Type B pancreatic cell (in vitro differentiated cells): Measurements from ENCODE around the gene SAV1. TPM values are rescaled to one million over a fixed set of nuclear protein-coding genes. Genes with fewer than 3 reads are reported as not detected.

Source experiments
- DNase-seq: peaks from one replicate; pipeline ENCODE4 v3.0.0; 2021; ENCODE audit warnings: mixed read lengths; ENCODE audit not compliant: unreplicated experiment; ENCODE audit errors: extremely low spot score
- H3K27ac Mint-ChIP-seq: 2 replicates; pipeline ENCODE4 v1.8.0; 2021; ENCODE audit warnings: mild to moderate bottlenecking, mixed read lengths
- H3K27me3 Mint-ChIP-seq: 2 replicates; pipeline ENCODE4 v1.8.0; 2021; ENCODE audit warnings: mixed read lengths
- H3K36me3 Mint-ChIP-seq: 2 replicates; pipeline ENCODE4 v1.8.0; 2021; ENCODE audit warnings: mixed read lengths
- H3K4me1 Mint-ChIP-seq: one replicate; pipeline ENCODE4 v1.8.0; 2021; ENCODE audit warnings: mixed read lengths; ENCODE audit not compliant: unreplicated experiment
- H3K4me3 Mint-ChIP-seq: 2 replicates; pipeline ENCODE4 v1.8.0; 2021; ENCODE audit warnings: mild to moderate bottlenecking, mixed read lengths
- H3K9me3 Mint-ChIP-seq: 2 replicates; pipeline ENCODE4 v1.8.0; 2021; ENCODE audit warnings: mixed read lengths
- total RNA-seq: library from RNA; stranded (reverse); gene quantifications from 2 replicates; pipeline ENCODE4 v1.2.1, GENCODE V29; 2021; ENCODE audit warnings: low replicate concordance
- TF ChIP-seq, protein P1 (sequence below): fragments of 200-600 bp; sonication (generic); conservative IDR thresholded peaks from 2 replicates; pipeline ENCODE4 v1.5.0; 2021; ENCODE audit warnings: antibody characterized with exemption, mild to moderate bottlenecking

Gene SAV1
- total RNA-seq, 1 donor from 2014 or later: 25.6 TPM

GRCh38 chr14:50605766-50606165 is 62.3 kb downstream of the SAV1 start:
- TF ChIP-seq, protein P1, sequence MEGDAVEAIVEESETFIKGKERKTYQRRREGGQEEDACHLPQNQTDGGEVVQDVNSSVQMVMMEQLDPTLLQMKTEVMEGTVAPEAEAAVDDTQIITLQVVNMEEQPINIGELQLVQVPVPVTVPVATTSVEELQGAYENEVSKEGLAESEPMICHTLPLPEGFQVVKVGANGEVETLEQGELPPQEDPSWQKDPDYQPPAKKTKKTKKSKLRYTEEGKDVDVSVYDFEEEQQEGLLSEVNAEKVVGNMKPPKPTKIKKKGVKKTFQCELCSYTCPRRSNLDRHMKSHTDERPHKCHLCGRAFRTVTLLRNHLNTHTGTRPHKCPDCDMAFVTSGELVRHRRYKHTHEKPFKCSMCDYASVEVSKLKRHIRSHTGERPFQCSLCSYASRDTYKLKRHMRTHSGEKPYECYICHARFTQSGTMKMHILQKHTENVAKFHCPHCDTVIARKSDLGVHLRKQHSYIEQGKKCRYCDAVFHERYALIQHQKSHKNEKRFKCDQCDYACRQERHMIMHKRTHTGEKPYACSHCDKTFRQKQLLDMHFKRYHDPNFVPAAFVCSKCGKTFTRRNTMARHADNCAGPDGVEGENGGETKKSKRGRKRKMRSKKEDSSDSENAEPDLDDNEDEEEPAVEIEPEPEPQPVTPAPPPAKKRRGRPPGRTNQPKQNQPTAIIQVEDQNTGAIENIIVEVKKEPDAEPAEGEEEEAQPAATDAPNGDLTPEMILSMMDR: no peak
- no peak for DNase-seq
- Mint-ChIP-seq H3K27me3 (no peaks in the 10 kb centered on the region), H3K4me1 (no peaks in the 10 kb centered on the region), H3K4me3 (no peak overlapping the region), H3K36me3 (no peaks in the 10 kb centered on the region), H3K27ac (no peak overlapping the region), H3K9me3 (no peaks in the 10 kb centered on the region)

DNA sequence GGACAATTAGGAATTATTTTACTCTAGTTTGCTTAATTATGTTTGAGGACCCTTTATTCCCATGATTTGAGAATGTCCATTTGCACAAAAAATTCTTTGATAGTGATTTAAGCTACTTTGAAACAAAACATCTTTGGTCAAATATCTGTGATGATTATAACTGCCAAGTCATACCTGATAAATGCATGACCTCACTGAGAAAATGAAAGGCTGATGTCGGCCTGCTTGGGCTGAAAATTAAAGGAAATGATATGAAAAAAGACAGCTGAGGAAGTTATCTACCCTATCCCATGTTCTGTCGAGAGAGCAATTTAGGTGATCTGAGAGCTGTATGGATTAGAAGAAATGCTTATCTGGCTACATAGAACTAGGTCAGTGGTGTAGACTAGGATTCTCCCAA is 64.5 kb downstream of the SAV1 start:
- TF ChIP-seq, protein P1: no peak
- H3K4me3 Mint-ChIP-seq: no peak overlapping the region
- H3K9me3 Mint-ChIP-seq: no peaks in the 10 kb centered on the region
- H3K36me3 Mint-ChIP-seq: no peaks in the 10 kb centered on the region
- DNase-seq: no peak
- H3K4me1 Mint-ChIP-seq: peaks cover 6% of the 10 kb centered on the region
- no peak overlapping the region for H3K27ac Mint-ChIP-seq
- H3K27me3 Mint-ChIP-seq: no peaks in the 10 kb centered on the region

DNA sequence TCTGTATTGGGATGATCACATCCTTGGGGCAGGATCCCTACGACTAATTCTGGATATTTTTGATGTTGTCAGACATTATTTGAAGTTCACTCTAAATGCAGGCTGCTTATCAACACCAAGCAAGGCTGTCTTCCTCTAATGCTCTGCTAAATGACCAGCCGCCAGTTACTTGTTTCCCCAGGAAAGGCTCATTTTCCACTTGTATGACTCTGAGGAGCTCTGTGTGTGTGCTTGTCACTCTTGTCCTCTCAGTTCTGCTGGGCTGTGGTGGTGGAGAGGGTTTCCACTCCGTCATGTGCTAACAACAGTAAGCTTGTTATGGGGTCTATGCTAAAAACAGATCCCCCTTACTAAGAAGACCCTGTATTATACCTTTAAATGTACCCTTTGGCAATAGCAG is 66.1 kb downstream of the SAV1 start:
- Mint-ChIP-seq H3K4me3 (no peak overlapping the region), H3K4me1 (peaks cover 6% of the 10 kb centered on the region), H3K9me3 (no peaks in the 10 kb centered on the region), H3K27me3 (no peaks in the 10 kb centered on the region), H3K36me3 (no peaks in the 10 kb centered on the region), H3K27ac (no peak overlapping the region)
- no peak for DNase-seq
- TF ChIP-seq, protein P1: no peak

- H3K36me3 Mint-ChIP-seq: no peaks in the 10 kb centered on the region
- H3K4me1 Mint-ChIP-seq: peaks cover 6% of the 10 kb centered on the region
- H3K4me3 Mint-ChIP-seq: no peak overlapping the region
- H3K9me3 Mint-ChIP-seq: no peaks in the 10 kb centered on the region
- no peak overlapping the region for H3K27ac Mint-ChIP-seq
- DNase-seq: no peak
- TF ChIP-seq, protein P1: no peak
- no peaks in the 10 kb centered on the region for H3K27me3 Mint-ChIP-seq
Observed at GRCh38 chr14:50601394-50601793, 66.7 kb downstream of the SAV1 start.

GRCh38 chr14:50600849-50601248 is 67.3 kb downstream of the SAV1 start:
- no peaks in the 10 kb centered on the region for H3K9me3 Mint-ChIP-seq
- no peak overlapping the region for H3K4me3 Mint-ChIP-seq
- TF ChIP-seq, protein P1: no peak
- no peaks in the 10 kb centered on the region for H3K27me3 Mint-ChIP-seq
- H3K27ac Mint-ChIP-seq: peak overlapping the region; percentile 75
- no peak for DNase-seq
- H3K4me1 Mint-ChIP-seq: peaks cover 6% of the 10 kb centered on the region
- H3K36me3 Mint-ChIP-seq: no peaks in the 10 kb centered on the region
